Keratinocyte (primary cell): ENCODE measurements around the gene ANKMY2. TPM values are rescaled to one million over a fixed set of nuclear protein-coding genes. Genes with fewer than 3 reads are reported as not detected.
A peak's percentile ranks its signal among the peaks of the same experiment; 100 is the strongest.

ENCODE experiments used
- DNase-seq: peaks from one replicate; pipeline ENCODE4 v3.0.0-alpha.2; 2011; ENCODE audit warnings: low read depth, missing footprints, low spot score
- FAIRE-seq: peaks from 2 replicates; lab custom pipeline; 2011; peaks lifted over from hg19 to GRCh38; lab: Jason Lieb, UNC
- H2AFZ ChIP-seq: 2 replicates; pipeline ENCODE4 v1.6.0; 2012; ENCODE audit warnings: low read length, control low read depth, inconsistent platforms; ENCODE audit not compliant: control insufficient read depth
- H3K27ac ChIP-seq: 2 replicates; pipeline ENCODE4 v1.5.1; 2011; ENCODE audit warnings: low read length; ENCODE audit not compliant: control insufficient read depth, insufficient read depth
- H3K27me3 ChIP-seq: 3 replicates; pipeline ENCODE4 v1.6.0; 2011; ENCODE audit warnings: low read length; ENCODE audit not compliant: control insufficient read depth, insufficient read depth; ENCODE audit errors: extremely low read depth
- H3K36me3 ChIP-seq, 2 experiments: 2 replicates in 1 of 2; 3 replicates in 1 of 2; pipeline ENCODE4 v1.5.1; 2011; ENCODE audit warnings: low read length in 2 of 2, mild to moderate bottlenecking in 1 of 2; ENCODE audit not compliant: control insufficient read depth in 2 of 2, insufficient read depth in 2 of 2; ENCODE audit errors: extremely low read depth in 1 of 2
- H3K4me1 ChIP-seq: 3 replicates; pipeline ENCODE4 v1.5.1; 2011; ENCODE audit warnings: low read length; ENCODE audit not compliant: control insufficient read depth, insufficient read depth; ENCODE audit errors: extremely low read depth
- H3K4me2 ChIP-seq: 3 replicates; pipeline ENCODE4 v1.6.0; 2011; ENCODE audit warnings: low read depth, low read length; ENCODE audit not compliant: control insufficient read depth, insufficient read depth; ENCODE audit errors: extremely low read depth
- H3K4me3 ChIP-seq, 3 experiments: fragments of 200-600 bp in 1 of 3; sonication (generic) in 1 of 3; 2 replicates in 2 of 3; 3 replicates in 1 of 3; pipeline ENCODE4 v1.5.1; 2011 to 2016; ENCODE audit warnings: low read length in 3 of 3, mild to moderate bottlenecking in 3 of 3, control low read depth in 2 of 3, inconsistent platforms in 1 of 3, low read depth in 1 of 3, mixed read lengths in 1 of 3, mixed run types in 1 of 3, moderate library complexity in 1 of 3; ENCODE audit not compliant: control insufficient read depth in 2 of 3, insufficient read depth in 2 of 3; ENCODE audit errors: extremely low read depth in 1 of 3
- H3K79me2 ChIP-seq: 2 replicates; pipeline ENCODE4 v1.6.0; 2012; ENCODE audit warnings: low read length; ENCODE audit not compliant: control insufficient read depth, insufficient read depth
- H3K9ac ChIP-seq: 3 replicates; pipeline ENCODE4 v1.6.0; 2011; ENCODE audit warnings: low read length; ENCODE audit not compliant: control insufficient read depth, insufficient read depth; ENCODE audit errors: extremely low read depth
- H3K9me1 ChIP-seq: 3 replicates; pipeline ENCODE4 v1.6.0; 2011; ENCODE audit warnings: low read length; ENCODE audit not compliant: control insufficient read depth, insufficient read depth; ENCODE audit errors: extremely low read depth
- H3K9me3 ChIP-seq: 2 replicates; pipeline ENCODE4 v1.5.1; 2012; ENCODE audit warnings: low read depth, low read length; ENCODE audit not compliant: control insufficient read depth
- H4K20me1 ChIP-seq: 3 replicates; pipeline ENCODE4 v1.6.0; 2011; ENCODE audit warnings: low read length; ENCODE audit not compliant: control insufficient read depth, insufficient read depth; ENCODE audit errors: extremely low read depth
- EZH2 ChIP-seq: IDR thresholded peaks from one replicate; pipeline ENCODE4 v1.6.1; 2012; ENCODE audit warnings: inconsistent platforms, mild to moderate bottlenecking, low read length, moderate library complexity
- dilution Hi-C: fragments of 300-500 bp; cut with MboI; formaldehyde crosslinking; loops from one replicate; pipeline ENCODE4 v1.7.0; 2020; ENCODE audit warnings: low sequenced_read_pairs; ENCODE audit not compliant: extremely low pct_ligation_motif_present
- polyA plus RNA-seq, 5 experiments: library from polyadenylated mRNA; depleted of rRNA in 3 of 5; stranded (reverse) in 3 of 5; stranded (forward) in 1 of 5; unstranded in 1 of 5; fragments of >200 nt; gene quantifications; 1 replicate in 1 of 5; 2 replicates in 3 of 5; 3 replicates in 1 of 5; pipeline versions ENCODE4 v1.2.1 to v1.2.3, GENCODE V29; 2011 to 2012; ENCODE audit warnings: missing spikeins in 2 of 5, low read depth in 1 of 5, low replicate concordance in 1 of 5
- TF ChIP-seq, protein P1 (sequence below), 3 experiments: IDR thresholded peaks in 1 of 3; conservative IDR thresholded peaks in 1 of 3; optimal IDR thresholded peaks in 1 of 3; 2 replicates in 2 of 3; 3 replicates in 1 of 3; pipeline versions ENCODE3 to v1.5.1; 2011; ENCODE audit warnings: low read length in 3 of 3, mild to moderate bottlenecking in 3 of 3, moderate library complexity in 2 of 3, control low read depth in 1 of 3, inconsistent platforms in 1 of 3; ENCODE audit not compliant: insufficient read depth in 2 of 3; ENCODE audit errors: extremely low read depth in 1 of 3

ANKMY2 gene
- polyA plus RNA-seq, 1 donor (not counting 4 experiments of a cell fraction or from before 2014, with no cell fraction given), result 13.3 TPM

DNA sequence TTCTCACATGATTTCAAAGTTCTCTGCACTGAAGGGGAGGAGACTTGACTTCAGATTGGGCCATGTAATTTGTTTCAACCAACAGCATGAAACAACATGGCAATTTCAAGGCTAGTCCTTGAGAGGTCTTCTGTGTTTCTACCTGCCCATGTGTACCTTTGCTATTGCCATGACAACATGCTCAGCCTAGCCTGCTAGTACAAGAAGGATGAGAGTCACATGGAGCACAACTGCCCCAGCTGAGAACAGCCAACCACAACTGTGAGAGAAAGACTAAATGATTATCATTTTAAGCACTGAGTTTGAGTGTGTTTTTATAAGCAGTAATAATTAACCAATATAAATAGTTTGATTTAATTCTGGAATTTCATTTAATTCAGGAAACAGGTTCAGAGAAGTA lies 41.9 kb downstream of the ANKMY2 start:
- no peaks in the 10 kb centered on the region for H3K9me3 ChIP-seq
- no peaks in the 10 kb centered on the region for H3K79me2 ChIP-seq
- dilution Hi-C loops, result no loop called here
- H3K9ac ChIP-seq, result no peak overlapping the region
- no peaks in the 10 kb centered on the region for H3K27me3 ChIP-seq
- no peaks in the 10 kb centered on the region for H4K20me1 ChIP-seq
- no peak overlapping the region for H3K27ac ChIP-seq
- H3K4me3 ChIP-seq, result no peak overlapping the region
- no peaks in the 10 kb centered on the region for H3K4me1 ChIP-seq
- DNase-seq, result no peak
- H2AFZ ChIP-seq, result no peak overlapping the region
- H3K4me2 ChIP-seq, result no peak overlapping the region
- TF ChIP-seq, protein P1, sequence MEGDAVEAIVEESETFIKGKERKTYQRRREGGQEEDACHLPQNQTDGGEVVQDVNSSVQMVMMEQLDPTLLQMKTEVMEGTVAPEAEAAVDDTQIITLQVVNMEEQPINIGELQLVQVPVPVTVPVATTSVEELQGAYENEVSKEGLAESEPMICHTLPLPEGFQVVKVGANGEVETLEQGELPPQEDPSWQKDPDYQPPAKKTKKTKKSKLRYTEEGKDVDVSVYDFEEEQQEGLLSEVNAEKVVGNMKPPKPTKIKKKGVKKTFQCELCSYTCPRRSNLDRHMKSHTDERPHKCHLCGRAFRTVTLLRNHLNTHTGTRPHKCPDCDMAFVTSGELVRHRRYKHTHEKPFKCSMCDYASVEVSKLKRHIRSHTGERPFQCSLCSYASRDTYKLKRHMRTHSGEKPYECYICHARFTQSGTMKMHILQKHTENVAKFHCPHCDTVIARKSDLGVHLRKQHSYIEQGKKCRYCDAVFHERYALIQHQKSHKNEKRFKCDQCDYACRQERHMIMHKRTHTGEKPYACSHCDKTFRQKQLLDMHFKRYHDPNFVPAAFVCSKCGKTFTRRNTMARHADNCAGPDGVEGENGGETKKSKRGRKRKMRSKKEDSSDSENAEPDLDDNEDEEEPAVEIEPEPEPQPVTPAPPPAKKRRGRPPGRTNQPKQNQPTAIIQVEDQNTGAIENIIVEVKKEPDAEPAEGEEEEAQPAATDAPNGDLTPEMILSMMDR (optimal IDR thresholded peaks at IDR 0.05 in 1 of 3, IDR thresholded peaks at IDR 0.05 in 1 of 3, conservative IDR thresholded peaks at IDR 0.05 in 1 of 3; ENCODE audit: extremely low read depth in 1 of 3, insufficient read depth in 2 of 3, low read length in 3 of 3), result no peak
- no peak for TF ChIP-seq EZH2
- FAIRE-seq, result peak; percentile 46
- no peaks in the 10 kb centered on the region for H3K9me1 ChIP-seq
- peaks cover 0 to 8% of the 10 kb centered on the region in 2 experiments for H3K36me3 ChIP-seq

DNA sequence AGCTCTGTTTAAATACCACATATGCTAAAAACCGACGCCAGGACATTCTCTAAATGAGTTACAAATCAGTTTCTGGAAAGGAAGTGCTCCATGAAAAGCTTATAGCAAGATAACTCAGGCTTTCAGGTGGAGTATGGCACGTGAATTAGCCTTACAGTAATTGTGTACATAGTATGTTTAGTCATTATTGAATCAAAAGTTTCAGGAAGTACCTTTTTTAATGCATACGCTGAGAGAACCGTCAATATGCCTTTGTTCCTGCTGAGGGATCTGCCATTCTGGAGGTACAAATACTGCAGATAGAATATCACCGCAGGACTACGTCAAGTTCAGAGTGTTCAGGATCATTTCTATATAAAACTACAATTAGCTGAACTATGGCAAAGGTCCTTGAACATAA lies 45.7 kb downstream of the ANKMY2 start:
- no peak for FAIRE-seq
- H3K36me3 ChIP-seq, result peaks cover 0 to 6% of the 10 kb centered on the region in 2 experiments
- TF ChIP-seq, protein P1 (optimal IDR thresholded peaks at IDR 0.05 in 1 of 3, IDR thresholded peaks at IDR 0.05 in 1 of 3, conservative IDR thresholded peaks at IDR 0.05 in 1 of 3; ENCODE audit: extremely low read depth in 1 of 3, insufficient read depth in 2 of 3, low read length in 3 of 3), result no peak
- TF ChIP-seq EZH2, result no peak

More for the DNA sequence above, 45.7 kb downstream of the ANKMY2 start:
- Histone ChIP-seq H3K4me3 (no peak overlapping the region), H3K9ac (no peak overlapping the region), H2AFZ (no peak overlapping the region), H3K9me3 (no peaks in the 10 kb centered on the region), H4K20me1 (no peaks in the 10 kb centered on the region), H3K4me2 (no peak overlapping the region), H3K27me3 (no peaks in the 10 kb centered on the region), H3K4me1 (no peaks in the 10 kb centered on the region), H3K27ac (no peak overlapping the region), H3K79me2 (no peaks in the 10 kb centered on the region), H3K9me1 (no peaks in the 10 kb centered on the region)
- DNase-seq, result no peak
- dilution Hi-C loops, result no loop called here
